H1 (cell line): Measurements from ENCODE around the gene CRNKL1. TPM values are rescaled to one million over a fixed set of nuclear protein-coding genes. Genes with fewer than 3 reads are reported as not detected.

Experiments used
- CTCF ChIA-PET: fragments of 300-600 bp; sonication (Branson Sonifier 250); formaldehyde crosslinking; loops from one replicate; lab custom pipeline; 2021; ENCODE audit not compliant: partially characterized antibody; lab: Charles Lee
- POLR2A ChIA-PET: fragments of 300-600 bp; sonication (Branson Sonifier 250); formaldehyde crosslinking; loops from one replicate; lab custom pipeline; 2021; ENCODE audit warnings: inconsistent platforms; ENCODE audit not compliant: partially characterized antibody; lab: Charles Lee
- DNase-seq, 2 experiments: peaks; one replicate each; pipeline versions ENCODE4 v3.0.0 to v3.0.0-alpha.2; 2010 to 2022; ENCODE audit warnings: low spot score in 2 of 2, low read depth in 1 of 2, mixed read lengths in 1 of 2
- FAIRE-seq: peaks from 2 replicates; lab custom pipeline; 2011; peaks lifted over from hg19 to GRCh38; lab: Jason Lieb, UNC
- H2AFZ ChIP-seq: 2 replicates; pipeline ENCODE4 v1.8.1; 2012; ENCODE audit warnings: low read length, inconsistent platforms
- H2AK5ac ChIP-seq: 2 replicates; pipeline ENCODE4 v1.6.1; 2013; ENCODE audit warnings: low read depth, low read length
- H2BK120ac ChIP-seq: replicated peaks from 2 replicates; pipeline ENCODE3; 2013; ENCODE audit warnings: low read depth, low read length, inconsistent platforms
- H2BK12ac ChIP-seq: 2 replicates; pipeline ENCODE4 v1.6.1; 2013; ENCODE audit warnings: low read depth, low read length
- H2BK15ac ChIP-seq: 2 replicates; pipeline ENCODE4 v1.6.1; 2013; ENCODE audit warnings: low read length
- H2BK20ac ChIP-seq: 2 replicates; pipeline ENCODE4 v1.6.1; 2013; ENCODE audit warnings: low read length
- H2BK5ac ChIP-seq: 2 replicates; pipeline ENCODE4 v1.6.1; 2013; ENCODE audit warnings: low read depth, low read length
- H3K14ac ChIP-seq: 2 replicates; pipeline ENCODE4 v1.6.1; 2013; ENCODE audit warnings: inconsistent platforms; ENCODE audit not compliant: insufficient read length
- H3K18ac ChIP-seq: 2 replicates; pipeline ENCODE4 v1.6.1; 2013; ENCODE audit warnings: low read length; ENCODE audit errors: extremely low read depth
- H3K23ac ChIP-seq: 2 replicates; pipeline ENCODE4 v1.6.1; 2013; ENCODE audit warnings: inconsistent platforms; ENCODE audit not compliant: insufficient read length
- H3K23me2 ChIP-seq: 2 replicates; pipeline ENCODE4 v1.6.1; 2013; ENCODE audit warnings: low read depth, low read length
- H3K27ac ChIP-seq: 2 replicates; pipeline ENCODE4 v1.6.1; 2011; ENCODE audit warnings: low read depth, low read length, inconsistent platforms
- H3K27me3 ChIP-seq, 4 experiments: replicated peaks in 1 of 4; 1 replicate in 1 of 4; 2 replicates in 3 of 4; pipeline versions ENCODE4 v1.6.1 to v1.8.1; 2011 to 2013; ENCODE audit warnings: low read length in 3 of 4, mild to moderate bottlenecking in 3 of 4, inconsistent platforms in 2 of 4, mixed read lengths in 2 of 4, moderate library complexity in 1 of 4; ENCODE audit not compliant: control insufficient read depth in 3 of 4, insufficient read depth in 3 of 4; ENCODE audit errors: extremely low read depth in 1 of 4
- H3K36me3 ChIP-seq, 4 experiments: 2 replicates each; pipeline versions ENCODE4 v1.6.1 to v1.8.1; 2011 to 2013; ENCODE audit warnings: mild to moderate bottlenecking in 4 of 4, low read length in 3 of 4, moderate library complexity in 2 of 4, control low read depth in 1 of 4, inconsistent platforms in 1 of 4; ENCODE audit not compliant: insufficient read depth in 4 of 4, control insufficient read depth in 2 of 4
- H3K4ac ChIP-seq: replicated peaks from 2 replicates; pipeline ENCODE3; 2013; ENCODE audit warnings: low read length, low read depth, mixed read lengths, inconsistent platforms; ENCODE audit not compliant: insufficient read length
- H3K4me1 ChIP-seq, 4 experiments: replicated peaks in 1 of 4; 1 replicate in 1 of 4; 2 replicates in 3 of 4; pipeline versions ENCODE4 v1.6.1 to v1.8.1; 2011 to 2013; ENCODE audit warnings: low read length in 3 of 4, inconsistent platforms in 2 of 4, mixed read lengths in 1 of 4; ENCODE audit not compliant: insufficient read depth in 4 of 4, control insufficient read depth in 3 of 4
- H3K4me2 ChIP-seq, 2 experiments: 2 replicates each; pipeline versions ENCODE4 v1.6.1 to v1.8.1; 2011 to 2013; ENCODE audit warnings: low read depth in 2 of 2, low read length in 2 of 2, control low read depth in 1 of 2, inconsistent platforms in 1 of 2, mild to moderate bottlenecking in 1 of 2; ENCODE audit not compliant: insufficient read depth in 1 of 2
- H3K4me3 ChIP-seq, 4 experiments: fragments of 200-600, 300-600 bp in 1 of 4; sonication (generic), shearing (Covaris generic), sonication (Bioruptor Twin) in 1 of 4; 2 replicates each; pipeline versions ENCODE4 v1.5.1 to v1.8.1; 2011 to 2016; ENCODE audit warnings: low read length in 4 of 4, low read depth in 3 of 4, control low read depth in 2 of 4, inconsistent platforms in 2 of 4, mild to moderate bottlenecking in 2 of 4, mixed read lengths in 1 of 4, moderate library complexity in 1 of 4; ENCODE audit not compliant: insufficient read depth in 2 of 4; ENCODE audit errors: extremely low read depth in 1 of 4
- H3K56ac ChIP-seq: replicated peaks from 2 replicates; pipeline ENCODE3; 2013; ENCODE audit warnings: low read depth, mild to moderate bottlenecking, mixed read lengths, low read length, inconsistent platforms; ENCODE audit not compliant: insufficient read length
- H3K79me1 ChIP-seq: 2 replicates; pipeline ENCODE4 v1.6.1; 2013; ENCODE audit warnings: low read depth, low read length, control low read depth
- H3K79me2 ChIP-seq, 2 experiments: 2 replicates each; pipeline versions ENCODE4 v1.6.1 to v1.8.1; 2012 to 2013; ENCODE audit warnings: low read length in 2 of 2, mild to moderate bottlenecking in 2 of 2, inconsistent platforms in 1 of 2; ENCODE audit not compliant: insufficient read depth in 2 of 2, control insufficient read depth in 1 of 2
- H3K9ac ChIP-seq, 4 experiments: replicated peaks in 1 of 4; 1 replicate in 1 of 4; 2 replicates in 3 of 4; pipeline versions ENCODE4 v1.6.1 to v1.8.1; 2011 to 2013; ENCODE audit warnings: low read depth in 3 of 4, low read length in 3 of 4, control low read depth in 2 of 4, mild to moderate bottlenecking in 2 of 4, moderate library complexity in 2 of 4, inconsistent platforms in 1 of 4; ENCODE audit errors: extremely low read depth in 1 of 4
- H3K9me3 ChIP-seq, 2 experiments: 2 replicates each; pipeline versions ENCODE4 v1.6.1 to v1.8.1; 2012 to 2013; ENCODE audit warnings: mild to moderate bottlenecking in 2 of 2, moderate library complexity in 2 of 2, control low read depth in 1 of 2, inconsistent platforms in 1 of 2, low read depth in 1 of 2, low read length in 1 of 2, mixed read lengths in 1 of 2; ENCODE audit not compliant: insufficient read depth in 2 of 2
- H4K20me1 ChIP-seq, 2 experiments: replicated peaks in 1 of 2; 2 replicates each; pipeline versions ENCODE3 to v1.8.1; 2011 to 2013; ENCODE audit warnings: inconsistent platforms in 2 of 2, low read length in 2 of 2, mild to moderate bottlenecking in 1 of 2; ENCODE audit not compliant: insufficient read depth in 2 of 2, control insufficient read depth in 1 of 2
- H4K5ac ChIP-seq: 2 replicates; pipeline ENCODE4 v1.6.1; 2013; ENCODE audit warnings: low read length, low read depth, mixed read lengths, inconsistent platforms; ENCODE audit not compliant: insufficient read length
- H4K8ac ChIP-seq: 2 replicates; pipeline ENCODE4 v1.8.0; 2013; ENCODE audit warnings: mild to moderate bottlenecking, moderate library complexity, low read length, inconsistent platforms; ENCODE audit not compliant: insufficient read depth; ENCODE audit errors: extremely low read depth
- H4K91ac ChIP-seq: replicated peaks from 2 replicates; pipeline ENCODE3; 2013; ENCODE audit warnings: low read length, mixed read lengths, inconsistent platforms; ENCODE audit not compliant: insufficient read length
- CHD2 ChIP-seq: IDR thresholded peaks from 2 replicates; pipeline ENCODE4 v1.6.1; 2012; ENCODE audit warnings: low read length, improper control_type of control experiment
- CREB1 ChIP-seq: IDR thresholded peaks from 2 replicates; pipeline ENCODE4 v1.6.1; 2012; ENCODE audit warnings: inconsistent platforms
- WGBS, 2 experiments: shearing (Covaris generic) in 1 of 2; methylation state at CpG; one replicate each; pipeline versions ENCODE4 v1.1.6 to v1.1.7; 2013 to 2015; ENCODE audit warnings: low lambda C conversion rate in 2 of 2, mixed read lengths in 2 of 2, inconsistent platforms in 1 of 2, low coverage in 1 of 2, missing lambda C conversion rate in 1 of 2; ENCODE audit not compliant: insufficient replicate concordance in 2 of 2, insufficient coverage in 1 of 2, insufficient read length in 1 of 2; ENCODE audit errors: extremely low coverage in 1 of 2, missing lambda C conversion rate in 1 of 2; 5-methylcytosine and 5-hydroxymethylcytosine counted together
- polyA plus RNA-seq, 7 experiments: library from polyadenylated mRNA; depleted of rRNA in 3 of 7; stranded (reverse) in 5 of 7; unstranded in 2 of 7; fragments of >200 nt in 5 of 7; fragments of 200-250 nt in 2 of 7; gene quantifications; 1 replicate in 5 of 7; 2 replicates in 1 of 7; 4 replicates in 1 of 7; pipeline versions ENCODE4 v1.2.1 to v1.2.3, GENCODE V29; 2011 to 2013; ENCODE audit warnings: missing spikeins in 2 of 7, mixed read lengths in 2 of 7
- total RNA-seq: library from RNA; stranded (reverse); fragmentation: NEBNext Ultra II Directional; extraction: Animal tissue kit (Norgen Biotek cat#: 25700); gene quantifications from 2 replicates; pipeline ENCODE4 v1.2.1, GENCODE V29; 2021

Gene CRNKL1
- total and polyA plus RNA-seq, 2 of the 8 experiments (the other 6 are each of a cell fraction or from before 2014, with no cell fraction given), result 4.0 to 26.5 TPM

GRCh38 chr20:20009784-20010253, 42.4 kb downstream of the CRNKL1 start:
- Histone ChIP-seq H4K20me1 (no peaks in the 10 kb centered on the region), H3K23me2 (no peaks in the 10 kb centered on the region), H3K4me3 (no peak overlapping the region), H2AK5ac (no peak overlapping the region), H3K79me1 (no peaks in the 10 kb centered on the region), H3K27ac (no peak overlapping the region), H2AFZ (peak overlapping the region; percentile 60), H3K56ac (no peak overlapping the region), H2BK5ac (no peak overlapping the region), H4K5ac (no peak overlapping the region), H2BK20ac (no peak overlapping the region), H4K8ac (no peak overlapping the region), H3K14ac (no peak overlapping the region), H3K9me3 (no peaks in the 10 kb centered on the region), H3K4me2 (peak overlapping the region in 1 of 2 experiments; percentile 43; a peak in 2 of 4 replicates), H3K9ac (no peak overlapping the region), H3K18ac (no peak overlapping the region; the same call in 1 of the 2 replicates), H3K4me1 (no peaks in the 10 kb centered on the region; a peak in 1 of 7 replicates), H2BK12ac (no peak overlapping the region), H2BK120ac (no peak overlapping the region), H3K27me3 (no peaks in the 10 kb centered on the region), H3K36me3 (no peaks in the 10 kb centered on the region), H3K4ac (no peak overlapping the region), H2BK15ac (no peak overlapping the region), H3K23ac (no peak overlapping the region), H4K91ac (no peak overlapping the region), H3K79me2 (no peaks in the 10 kb centered on the region)
- POLR2A ChIA-PET, result no interaction called here
- CTCF ChIA-PET, result interaction anchor here (1.0 to 2.6 kb wide), 5 partner anchors 16 to 323 kb away, joined by 3 to 11 read pairs (median 3); no protein-coding TSS in a partner anchor
- WGBS, 2 experiments, result 49% methylated on average over 14 of the region's 14 CpGs; no CpG with 5 or more reads in 1 of the 2 experiments
- TF ChIP-seq CHD2 (no peak), CREB1 (peak; percentile 46; the same call in 1 of the 2 replicates)
- no peak for DNase-seq
- no peak for FAIRE-seq
